GM12874 (cell line): Measurements from ENCODE around the gene DCAF4.

Source experiments
- TF ChIP-seq, protein P1 (sequence below): IDR thresholded peaks from 2 replicates; pipeline ENCODE4 v1.5.1; 2011; ENCODE audit warnings: low read depth, mild to moderate bottlenecking, control low read depth, low read length, moderate library complexity; ENCODE audit not compliant: insufficient read depth

DCAF4 gene

GRCh38 chr14:72965249-72965648 is 39.0 kb downstream of the DCAF4 start:
- TF ChIP-seq, protein P1, sequence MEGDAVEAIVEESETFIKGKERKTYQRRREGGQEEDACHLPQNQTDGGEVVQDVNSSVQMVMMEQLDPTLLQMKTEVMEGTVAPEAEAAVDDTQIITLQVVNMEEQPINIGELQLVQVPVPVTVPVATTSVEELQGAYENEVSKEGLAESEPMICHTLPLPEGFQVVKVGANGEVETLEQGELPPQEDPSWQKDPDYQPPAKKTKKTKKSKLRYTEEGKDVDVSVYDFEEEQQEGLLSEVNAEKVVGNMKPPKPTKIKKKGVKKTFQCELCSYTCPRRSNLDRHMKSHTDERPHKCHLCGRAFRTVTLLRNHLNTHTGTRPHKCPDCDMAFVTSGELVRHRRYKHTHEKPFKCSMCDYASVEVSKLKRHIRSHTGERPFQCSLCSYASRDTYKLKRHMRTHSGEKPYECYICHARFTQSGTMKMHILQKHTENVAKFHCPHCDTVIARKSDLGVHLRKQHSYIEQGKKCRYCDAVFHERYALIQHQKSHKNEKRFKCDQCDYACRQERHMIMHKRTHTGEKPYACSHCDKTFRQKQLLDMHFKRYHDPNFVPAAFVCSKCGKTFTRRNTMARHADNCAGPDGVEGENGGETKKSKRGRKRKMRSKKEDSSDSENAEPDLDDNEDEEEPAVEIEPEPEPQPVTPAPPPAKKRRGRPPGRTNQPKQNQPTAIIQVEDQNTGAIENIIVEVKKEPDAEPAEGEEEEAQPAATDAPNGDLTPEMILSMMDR = no peak

DNA sequence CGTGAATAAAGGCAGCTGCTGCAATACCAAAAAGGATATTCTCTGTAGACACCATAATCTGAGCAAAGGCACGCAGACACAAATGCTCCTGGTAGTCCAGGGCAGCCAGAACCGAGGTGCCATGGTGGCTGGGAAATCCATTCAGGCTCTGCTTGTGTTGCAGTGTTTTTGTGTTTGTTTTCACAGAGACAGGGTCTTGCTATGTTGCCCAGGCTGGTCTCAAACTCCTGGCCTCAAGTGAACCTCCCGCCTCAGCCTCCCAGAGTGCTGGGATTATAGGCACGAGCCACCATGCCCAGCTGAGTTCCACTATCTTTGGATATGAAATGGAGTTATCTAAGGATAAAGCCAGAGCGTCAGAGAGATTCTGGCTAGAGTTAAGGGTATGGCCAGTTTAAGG is 39.8 kb downstream of the DCAF4 start:
- TF ChIP-seq, protein P1 = no peak

GRCh38 chr14:72968316-72968715 is 42.1 kb downstream of the DCAF4 start:
- TF ChIP-seq, protein P1 = no peak

DNA sequence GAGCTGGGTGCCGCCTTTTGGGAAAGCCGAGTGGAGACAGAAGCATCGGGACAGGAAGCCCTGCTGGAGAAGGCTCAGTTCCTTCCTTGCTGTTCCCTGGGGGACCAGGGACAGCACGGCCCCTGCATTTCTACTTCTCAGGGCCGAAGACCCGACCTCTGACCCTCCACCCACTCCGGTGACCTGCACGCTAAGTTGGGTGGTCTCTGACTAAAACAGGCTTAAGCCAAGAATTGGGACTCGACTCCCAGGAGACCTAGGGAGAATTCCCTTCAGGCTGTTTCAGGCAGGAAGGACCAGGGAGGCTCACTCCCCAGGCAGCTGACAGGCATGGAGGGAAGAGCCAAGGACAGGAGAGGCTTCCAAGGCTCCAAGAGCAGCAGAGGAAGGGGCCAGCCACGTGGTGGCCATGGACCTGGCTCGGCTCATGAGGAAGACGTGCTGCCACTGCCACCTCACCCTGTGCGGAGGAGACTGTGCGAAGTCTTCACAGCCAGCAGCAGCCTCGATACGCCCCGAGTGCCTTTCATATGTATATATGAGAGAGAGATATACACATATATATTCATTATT is 43.9 kb downstream of the DCAF4 start:
- TF ChIP-seq, protein P1 = no peak

- TF ChIP-seq, protein P1 = no peak
Observed at GRCh38 chr14:72970824-72971434, 44.7 kb downstream of the DCAF4 start.

GRCh38 chr14:72974661-72975060 is 48.4 kb downstream of the DCAF4 start:
- TF ChIP-seq, protein P1 = no peak

- TF ChIP-seq, protein P1 = no peak
Observed at GRCh38 chr14:72975770-72976169, 49.5 kb downstream of the DCAF4 start.
